Thyroid gland (tissue), 4 donors: ENCODE measurements around the gene MEN1.

Experiments used
- POLR2A ChIP-seq, 2 donors: fragments of 450-650 bp; IDR thresholded peaks; one replicate each; pipeline ENCODE4 v1.6.1; 2017; ENCODE audit warnings: antibody characterized with exemption in 2 of 2, mild to moderate bottlenecking in 2 of 2, moderate library complexity in 1 of 2
- TF ChIP-seq, protein P1 (sequence below), 6 experiments: fragments of 200-600 bp in 3 of 6; fragments of 450-650 bp in 3 of 6; sonication (generic) in 3 of 6; IDR thresholded peaks; one replicate each; pipeline ENCODE4 v1.5.1; 2016 to 2019; ENCODE audit warnings: antibody characterized with exemption in 6 of 6, mild to moderate bottlenecking in 2 of 6, inconsistent platforms in 1 of 6, moderate library complexity in 1 of 6

DNA sequence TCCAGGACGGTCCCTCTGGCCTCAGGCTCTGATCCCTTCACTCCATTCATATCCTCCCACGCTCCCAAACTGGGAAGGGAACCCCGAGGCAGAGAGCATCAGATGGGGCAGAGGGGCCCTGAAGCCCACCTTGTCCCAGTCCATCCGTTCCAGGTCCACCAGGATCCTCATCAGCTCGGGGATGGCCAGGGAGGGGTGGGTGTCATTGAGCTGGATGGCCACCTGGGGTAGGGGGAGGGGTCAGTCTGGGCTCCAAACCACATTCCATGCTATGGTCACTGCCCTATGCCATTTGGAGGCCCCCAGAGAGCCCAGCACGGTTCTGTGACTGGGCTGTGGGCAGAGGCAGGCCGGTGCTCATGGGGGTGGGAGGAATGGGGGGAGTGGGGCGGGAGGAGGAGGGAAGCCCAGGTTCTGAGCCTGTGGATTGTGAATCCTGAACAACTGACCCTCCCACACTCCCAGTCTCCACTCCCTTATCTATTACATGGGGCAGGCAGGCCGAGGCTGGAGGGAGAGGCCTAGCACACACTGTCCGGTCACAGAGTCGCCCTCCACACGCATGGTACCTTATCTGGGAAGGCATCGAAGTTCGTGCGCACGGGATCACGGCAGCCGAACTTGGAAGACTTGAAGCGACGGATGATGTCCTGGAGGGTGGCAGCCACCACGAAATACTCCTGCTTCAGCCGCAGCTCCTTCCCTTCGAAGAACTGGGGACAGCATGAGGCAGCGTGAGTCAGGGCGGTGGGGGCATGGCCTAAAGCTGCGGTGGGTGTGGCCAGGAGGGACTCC, 56.0 kb downstream of the MEN1 start:
- TF ChIP-seq, protein P1, sequence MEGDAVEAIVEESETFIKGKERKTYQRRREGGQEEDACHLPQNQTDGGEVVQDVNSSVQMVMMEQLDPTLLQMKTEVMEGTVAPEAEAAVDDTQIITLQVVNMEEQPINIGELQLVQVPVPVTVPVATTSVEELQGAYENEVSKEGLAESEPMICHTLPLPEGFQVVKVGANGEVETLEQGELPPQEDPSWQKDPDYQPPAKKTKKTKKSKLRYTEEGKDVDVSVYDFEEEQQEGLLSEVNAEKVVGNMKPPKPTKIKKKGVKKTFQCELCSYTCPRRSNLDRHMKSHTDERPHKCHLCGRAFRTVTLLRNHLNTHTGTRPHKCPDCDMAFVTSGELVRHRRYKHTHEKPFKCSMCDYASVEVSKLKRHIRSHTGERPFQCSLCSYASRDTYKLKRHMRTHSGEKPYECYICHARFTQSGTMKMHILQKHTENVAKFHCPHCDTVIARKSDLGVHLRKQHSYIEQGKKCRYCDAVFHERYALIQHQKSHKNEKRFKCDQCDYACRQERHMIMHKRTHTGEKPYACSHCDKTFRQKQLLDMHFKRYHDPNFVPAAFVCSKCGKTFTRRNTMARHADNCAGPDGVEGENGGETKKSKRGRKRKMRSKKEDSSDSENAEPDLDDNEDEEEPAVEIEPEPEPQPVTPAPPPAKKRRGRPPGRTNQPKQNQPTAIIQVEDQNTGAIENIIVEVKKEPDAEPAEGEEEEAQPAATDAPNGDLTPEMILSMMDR (IDR thresholded peaks at IDR 0.05), result no peak
- TF ChIP-seq POLR2A (IDR thresholded peaks at IDR 0.05), result no peak
